Activated CD4-positive, alpha-beta T cell treated with anti-CD3 and anti-CD28 coated beads for 4 hours (primary cell): Measurements from ENCODE around the gene LIPF.
"Not testable (repeated sequence)": the region's sequence is repeated elsewhere in the genome, so short reads cannot be mapped to it uniquely, and the experiment has no call there.

Source experiments
- DNase-seq, 2 donors: peaks; one replicate each; pipeline ENCODE4 v3.0.0-alpha.2; 2020

The LIPF gene, protein sequence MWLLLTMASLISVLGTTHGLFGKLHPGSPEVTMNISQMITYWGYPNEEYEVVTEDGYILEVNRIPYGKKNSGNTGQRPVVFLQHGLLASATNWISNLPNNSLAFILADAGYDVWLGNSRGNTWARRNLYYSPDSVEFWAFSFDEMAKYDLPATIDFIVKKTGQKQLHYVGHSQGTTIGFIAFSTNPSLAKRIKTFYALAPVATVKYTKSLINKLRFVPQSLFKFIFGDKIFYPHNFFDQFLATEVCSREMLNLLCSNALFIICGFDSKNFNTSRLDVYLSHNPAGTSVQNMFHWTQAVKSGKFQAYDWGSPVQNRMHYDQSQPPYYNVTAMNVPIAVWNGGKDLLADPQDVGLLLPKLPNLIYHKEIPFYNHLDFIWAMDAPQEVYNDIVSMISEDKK

DNA sequence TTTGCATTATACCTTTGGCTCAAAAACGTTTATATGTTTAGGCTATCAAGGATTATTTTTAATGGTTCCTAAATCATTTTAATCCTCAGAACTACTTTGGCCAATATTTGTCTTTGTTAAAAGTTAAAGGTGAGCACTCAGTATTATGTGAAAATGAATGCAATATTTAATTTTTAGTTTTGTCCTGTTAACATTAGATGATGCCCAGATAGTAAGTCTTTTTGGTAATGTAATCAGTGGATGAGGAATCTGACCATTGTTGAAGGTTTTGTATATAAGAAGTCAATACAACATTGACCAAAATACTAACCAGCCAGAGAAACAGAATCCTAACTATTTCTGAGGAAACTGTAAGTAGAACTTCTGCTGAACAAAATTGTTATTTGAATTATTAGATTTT, at the start of gene LIPF:
Gene LIPF (plus strand): TSS at position 301 of the 400 bp plus-strand sequence. CDS start 2,856 bp downstream, outside the sequence.
- no peak for DNase-seq

DNA sequence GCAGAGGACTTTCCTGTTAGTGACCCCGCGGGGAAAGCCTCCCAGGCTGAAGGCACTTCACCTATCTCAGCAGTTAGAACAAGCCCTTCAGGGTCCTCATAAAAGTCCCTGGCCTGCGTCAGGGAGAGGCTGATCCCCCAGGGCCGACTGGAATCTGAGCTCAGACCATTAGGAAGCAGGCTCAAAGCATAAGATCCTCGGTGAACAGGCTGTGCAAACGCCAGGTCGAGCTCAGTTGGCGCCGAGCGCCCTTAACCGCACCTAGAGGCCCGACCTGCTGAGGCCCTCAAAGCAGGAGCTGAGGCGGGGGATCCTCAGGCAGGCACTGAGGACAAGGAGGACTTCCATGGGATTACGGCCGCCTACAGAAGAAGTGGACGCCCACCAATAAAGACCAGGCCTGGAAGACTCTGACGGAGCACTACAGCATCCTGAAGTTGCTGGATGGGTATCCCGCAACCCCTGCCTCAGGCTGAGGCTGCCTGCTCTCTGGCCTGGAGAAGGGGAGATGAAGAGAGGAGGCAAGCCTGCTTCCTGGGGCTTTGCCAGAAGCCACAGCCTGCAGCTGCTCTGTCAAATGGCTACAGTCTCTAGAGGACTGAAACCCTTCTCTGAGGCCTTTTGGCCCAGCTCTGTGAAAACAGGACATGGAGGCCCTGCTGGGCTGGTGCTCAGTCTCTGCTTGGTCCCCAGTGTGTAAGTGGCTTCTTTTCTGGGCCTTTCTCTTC, 47.8 kb upstream of the LIPF start:
- no peak for DNase-seq

DNA sequence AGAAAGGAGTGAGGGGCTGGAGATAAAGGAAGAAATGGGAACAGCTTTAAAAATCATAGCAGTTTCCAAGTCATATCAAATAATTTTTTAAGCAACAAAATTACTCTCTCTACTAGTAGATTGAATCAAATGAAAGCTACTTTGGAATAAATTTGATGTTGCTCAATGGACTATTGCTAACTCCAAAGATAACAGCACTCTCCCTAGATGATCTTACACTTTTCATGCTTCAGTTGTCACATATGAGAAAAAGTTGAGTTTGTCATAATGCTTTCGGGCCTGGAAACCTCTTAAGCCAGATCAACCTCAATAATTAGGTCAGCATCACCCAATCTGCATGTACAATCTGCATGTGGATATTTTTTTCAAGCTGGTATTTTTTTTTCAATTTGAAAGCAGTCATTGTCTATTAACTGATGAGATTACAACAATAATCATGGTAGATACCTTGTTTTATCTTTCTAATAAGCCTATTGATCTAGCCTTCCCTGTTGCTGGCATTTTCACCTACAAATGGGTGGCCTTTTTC, 46.4 kb upstream of the LIPF start:
- no peak for DNase-seq

DNA sequence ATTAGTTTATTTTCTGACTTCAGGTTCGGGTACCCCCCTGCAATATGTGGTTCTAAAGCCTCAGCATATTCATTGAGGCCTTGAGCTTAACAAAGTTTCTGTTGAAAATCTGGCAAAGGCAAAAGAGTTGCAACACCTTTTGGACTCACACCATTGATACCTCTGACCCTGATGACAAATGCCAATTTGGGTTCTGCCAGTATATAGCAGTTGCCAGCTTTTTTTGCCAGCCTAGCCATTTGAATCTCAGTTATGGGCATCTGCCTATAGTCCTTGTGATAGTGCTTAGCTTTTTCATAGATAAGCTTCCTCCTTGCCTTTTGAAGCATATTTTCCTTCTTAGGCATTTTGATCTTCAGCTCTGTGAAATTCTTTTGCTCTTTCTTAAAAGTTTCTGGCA, 45.7 kb upstream of the LIPF start:
- no peak for DNase-seq

DNA sequence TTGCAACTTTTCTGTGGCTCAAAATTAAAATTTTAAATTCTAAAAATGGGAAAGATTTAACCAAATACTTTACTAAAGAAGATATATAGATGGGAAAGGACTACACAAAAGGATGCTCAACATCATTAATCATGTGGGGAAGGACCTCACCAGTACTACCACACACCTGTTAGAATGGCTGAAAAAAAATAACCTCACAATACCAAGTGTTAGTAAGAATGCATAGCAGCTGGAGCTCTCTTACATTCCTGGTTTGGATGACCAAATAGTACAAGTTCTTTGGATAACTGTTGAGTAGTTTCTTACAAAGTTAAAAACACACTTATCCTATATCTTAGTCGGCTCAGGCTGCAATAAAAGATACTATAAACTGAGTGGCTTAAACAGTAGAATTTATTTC, 43.8 kb upstream of the LIPF start:
- no peak for DNase-seq

DNA sequence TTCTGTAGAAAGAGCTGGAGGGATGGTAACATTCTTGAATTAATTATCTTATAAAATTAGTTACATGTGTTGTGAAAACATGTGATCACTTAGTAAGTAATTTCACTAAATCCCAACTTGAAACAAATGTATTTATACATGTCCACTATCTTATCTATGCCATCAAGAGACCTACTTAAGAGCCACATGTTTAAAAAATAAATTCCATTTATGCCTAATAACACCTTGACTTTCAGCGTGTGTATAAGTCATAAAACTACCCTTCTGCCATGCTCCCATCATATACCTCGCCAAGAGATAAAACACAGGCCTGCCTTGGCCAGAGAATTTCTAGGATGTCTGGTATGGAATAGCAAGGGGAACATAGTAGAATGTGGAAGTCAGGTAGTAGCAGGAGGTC, 40.4 kb upstream of the LIPF start:
- no peak for DNase-seq

DNA sequence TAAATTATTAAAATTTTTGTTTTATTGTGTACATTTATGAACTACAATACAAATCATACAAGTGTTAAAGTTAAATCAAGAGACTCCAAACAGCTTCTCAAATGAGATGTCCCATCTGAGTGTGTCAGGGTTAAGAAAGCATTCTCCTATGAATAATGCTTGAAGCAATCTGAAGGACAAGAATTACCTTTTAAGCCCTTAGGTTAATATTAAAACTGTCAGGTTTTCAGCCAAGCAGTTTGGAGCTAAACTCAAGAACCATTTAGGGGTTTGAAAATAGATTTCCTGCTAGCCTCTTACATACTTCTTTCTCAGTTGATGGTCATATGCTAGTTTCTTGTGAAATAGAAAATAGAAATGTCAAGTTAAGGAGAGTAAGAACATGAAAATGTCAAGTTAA, 39.4 kb upstream of the LIPF start:
- DNase-seq, result no peak

DNA sequence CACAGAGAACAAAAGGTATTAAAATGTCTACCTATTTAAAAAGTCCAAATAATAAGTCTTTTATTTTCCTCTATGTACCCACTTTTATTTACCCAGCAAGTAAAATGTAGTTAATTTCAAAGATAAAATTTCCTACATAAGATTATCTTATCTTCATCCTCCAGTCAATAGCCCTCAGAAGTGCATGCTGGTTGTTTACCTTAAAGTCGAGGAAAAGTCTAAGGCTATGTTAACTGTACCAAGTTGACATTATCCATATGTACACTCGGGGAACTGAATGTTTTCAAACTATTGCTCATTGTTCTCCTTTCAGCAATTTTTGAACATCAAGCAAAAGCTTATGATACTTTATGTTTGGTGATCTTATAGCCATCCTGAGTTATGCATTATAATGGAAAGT, 24.1 kb upstream of the LIPF start:
- no peak for DNase-seq

DNA sequence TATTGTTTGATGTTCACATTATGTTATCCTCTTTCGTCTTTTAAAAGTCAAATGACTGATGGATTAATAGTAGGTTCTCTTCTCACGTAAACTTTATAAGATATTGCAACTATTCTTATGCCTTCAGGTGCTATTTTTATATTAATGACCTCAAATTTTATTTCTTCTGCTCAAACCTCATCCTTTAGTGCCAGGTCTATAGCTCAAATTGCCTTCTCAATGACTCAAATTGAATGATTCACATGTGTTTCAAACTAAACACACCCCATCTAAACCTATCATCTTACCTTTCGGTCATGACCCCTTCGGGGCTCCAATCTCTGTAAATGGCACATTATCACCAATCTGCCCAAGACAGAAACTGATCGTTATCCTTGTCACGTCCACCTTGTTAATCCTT, 22.0 kb upstream of the LIPF start:
- DNase-seq, result no peak

DNA sequence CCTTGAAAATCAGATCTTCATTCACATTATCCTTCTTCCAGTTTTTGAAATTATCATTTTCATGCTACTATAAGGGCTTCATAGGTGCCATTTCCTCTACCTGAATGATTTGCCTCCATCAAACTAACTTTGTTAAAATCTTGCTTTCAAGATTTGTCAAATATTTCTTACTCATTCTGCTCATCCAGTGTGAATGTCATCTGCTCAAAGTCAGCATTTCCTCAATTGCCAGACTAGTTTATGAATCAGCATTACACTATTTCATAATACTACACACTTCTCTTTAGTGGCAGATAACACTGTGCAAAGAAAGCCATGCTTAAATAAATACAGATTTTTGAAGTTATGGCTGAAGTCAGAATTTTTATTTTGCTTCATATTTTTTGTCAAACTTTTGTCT, 21.3 kb upstream of the LIPF start:
- no peak for DNase-seq

DNA sequence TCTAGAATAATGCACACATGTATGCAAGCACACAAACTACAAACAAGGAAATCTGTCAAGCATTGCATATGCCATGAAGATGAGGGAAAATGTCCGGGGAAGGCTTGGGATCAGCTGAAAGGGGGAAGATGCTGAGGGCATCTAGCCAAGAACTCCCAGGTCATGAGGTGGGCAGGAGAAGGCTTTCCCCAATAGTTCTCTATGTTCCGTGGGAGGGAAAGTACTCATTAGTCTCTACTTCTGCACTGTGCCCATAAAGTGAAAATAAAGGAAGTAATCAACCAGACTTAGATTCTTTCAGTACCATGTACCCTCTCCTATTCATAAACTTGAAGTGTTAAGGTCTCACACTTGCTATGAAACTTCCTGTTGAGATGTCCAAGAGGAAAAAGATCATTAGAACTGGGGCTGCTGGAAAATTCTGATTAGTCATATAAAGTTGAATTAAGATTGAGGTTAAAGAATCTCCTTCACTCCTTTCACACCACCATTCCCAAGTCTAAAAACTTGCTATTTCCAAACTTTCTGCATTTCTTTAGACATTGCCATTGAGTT, 17.1 kb upstream of the LIPF start:
- DNase-seq, result no peak

DNA sequence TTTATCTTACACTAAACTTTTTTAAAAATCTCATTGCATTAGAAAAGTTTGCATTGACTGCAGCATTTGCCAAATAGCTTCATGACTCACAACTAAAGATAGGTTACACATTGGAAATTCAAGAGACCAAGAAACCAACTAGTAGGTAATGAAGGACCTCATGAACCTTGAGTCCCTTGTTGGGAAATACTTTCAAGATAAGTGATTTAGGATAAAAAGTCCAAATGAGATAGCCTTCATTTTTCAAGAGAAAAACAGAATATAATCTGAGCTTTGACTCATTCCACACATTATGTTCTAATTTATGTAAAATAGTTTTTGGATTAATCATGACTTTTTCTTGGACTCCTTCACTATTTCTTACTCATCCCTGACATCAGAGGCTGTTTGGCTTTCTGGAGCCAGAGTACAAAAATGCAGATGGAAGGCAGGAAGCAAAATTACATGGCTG, 13.1 kb upstream of the LIPF start:
- DNase-seq, result no peak

DNA sequence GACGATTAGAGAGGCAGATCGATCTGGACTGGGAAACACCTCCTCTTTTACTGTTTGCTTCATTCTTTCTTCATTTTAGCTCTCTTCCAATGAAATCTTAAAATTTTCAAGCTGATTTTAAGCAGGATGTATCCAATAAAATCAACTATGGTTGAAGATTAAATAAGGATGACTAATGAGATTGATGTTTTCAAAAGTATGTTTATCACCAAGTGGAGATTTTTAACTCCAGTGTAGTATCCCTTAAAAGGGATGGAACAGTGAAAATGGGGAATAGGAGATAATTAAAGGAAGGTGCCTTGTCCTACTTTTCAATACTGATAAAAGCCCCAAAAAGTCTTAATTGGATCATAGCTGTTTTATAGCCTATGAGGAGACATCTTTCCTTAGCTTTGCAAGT, 11.6 kb upstream of the LIPF start:
- no peak for DNase-seq

DNA sequence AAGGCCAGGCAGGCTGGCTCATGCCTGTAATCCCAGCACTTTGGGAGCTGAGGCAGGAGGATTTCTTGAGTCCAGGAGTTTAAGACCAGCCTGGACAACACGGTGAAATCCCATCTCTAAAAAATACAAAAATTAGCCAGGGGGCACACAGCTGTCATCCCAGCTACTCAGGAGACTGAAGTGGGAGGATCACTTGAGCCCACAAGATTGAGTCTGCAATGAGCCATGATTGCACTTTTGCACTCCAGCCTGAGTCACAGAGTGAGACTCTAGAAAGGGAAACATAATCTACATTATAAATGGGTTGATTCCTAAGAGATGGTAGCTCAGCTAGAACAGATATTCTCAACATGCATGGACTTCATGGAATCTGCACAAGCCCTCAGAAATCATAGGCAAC, 6.3 kb upstream of the LIPF start:
- DNase-seq, result no peak

DNA sequence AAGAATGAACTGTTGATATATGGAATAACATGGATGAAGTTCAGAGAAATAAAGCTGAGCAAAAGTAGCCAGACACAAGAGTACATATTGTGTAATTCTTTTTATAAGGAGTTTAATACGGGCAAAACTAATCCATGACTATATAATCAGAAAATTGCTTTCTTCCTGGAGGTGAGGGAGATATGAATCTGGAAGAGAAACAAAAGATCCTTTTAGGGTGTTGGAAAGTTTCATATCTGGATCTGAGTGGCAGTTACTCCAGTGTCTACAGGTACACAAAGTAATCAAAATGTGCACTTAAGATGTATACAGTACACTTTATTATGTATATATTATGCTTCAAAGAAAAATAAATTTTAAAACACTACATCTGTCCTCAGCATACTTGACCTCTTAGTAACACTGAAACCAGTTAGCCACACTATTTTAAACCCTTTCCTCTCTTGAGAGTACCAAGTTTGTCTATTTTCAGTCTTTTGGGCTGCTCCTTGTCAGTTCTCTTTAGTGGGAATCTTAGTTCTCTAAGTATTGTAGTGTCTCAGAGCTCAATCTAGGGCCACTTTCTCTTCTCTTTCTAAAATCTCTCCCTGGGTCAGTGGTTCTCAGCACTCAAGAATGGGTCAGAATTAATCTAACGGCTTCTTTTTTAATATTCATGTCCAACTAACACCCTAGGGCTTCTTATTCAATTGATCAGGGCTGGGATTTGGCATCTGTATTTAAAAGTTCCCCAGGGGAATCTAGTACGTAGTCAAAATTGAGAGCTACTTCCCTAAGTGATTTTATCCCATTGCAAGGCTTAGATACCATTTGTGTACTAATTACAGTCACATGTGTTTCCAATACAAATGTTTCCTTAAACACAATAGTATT, 4.3 kb upstream of the LIPF start:
- no peak for DNase-seq

DNA sequence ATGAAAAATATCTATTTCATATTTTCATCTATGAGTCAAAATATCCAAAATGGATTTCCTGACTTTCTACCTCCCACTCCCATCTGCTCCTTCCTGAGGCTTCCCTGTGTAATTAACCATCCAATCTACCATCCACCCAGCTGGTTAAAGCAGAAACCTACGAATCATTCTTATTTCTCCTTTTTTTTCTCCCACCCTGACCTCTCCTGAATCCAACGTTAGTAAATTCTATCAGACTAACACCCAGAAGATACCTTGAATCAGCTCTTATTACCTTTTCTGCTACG, 3.7 kb upstream of the LIPF start:
- no peak for DNase-seq

DNA sequence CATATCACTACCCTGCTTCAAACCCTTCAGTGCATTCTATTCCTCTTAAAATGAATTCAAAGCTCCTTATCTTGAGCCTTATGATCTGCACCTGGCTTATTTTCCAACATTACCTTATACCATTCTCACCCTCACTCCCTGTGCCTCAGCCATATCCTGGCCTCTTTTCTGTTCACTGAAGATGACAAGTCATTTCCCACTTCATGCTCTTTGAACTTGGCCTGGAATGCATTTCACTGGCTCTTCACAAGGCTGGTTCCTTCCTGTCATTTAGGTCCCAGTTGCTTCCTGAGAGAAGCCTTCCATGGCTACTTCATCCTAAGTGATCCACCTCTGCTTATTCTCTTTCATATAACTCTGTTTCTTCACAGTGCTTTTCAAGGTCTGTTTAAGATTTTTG, 3.2 kb upstream of the LIPF start:
- DNase-seq, result no peak

DNA sequence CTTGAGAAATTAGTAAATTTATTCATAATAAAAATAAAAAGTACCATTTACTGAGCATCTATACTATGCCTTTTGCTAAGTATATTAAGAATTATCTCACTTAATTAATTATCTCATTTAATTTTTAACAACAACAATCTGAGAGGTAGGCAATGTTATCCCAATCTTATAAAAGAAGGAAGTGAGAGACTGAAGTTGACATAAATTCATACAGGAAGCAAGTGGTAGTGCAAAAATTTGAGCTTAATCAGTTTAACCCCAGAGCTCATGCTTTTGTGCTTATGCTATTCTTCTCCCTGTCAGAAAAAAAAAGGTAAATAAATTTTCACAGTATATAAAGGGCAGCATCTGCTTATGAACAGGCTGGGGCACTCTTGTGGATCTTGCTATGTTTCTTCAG, 2.7 kb upstream of the LIPF start:
- no peak for DNase-seq

DNA sequence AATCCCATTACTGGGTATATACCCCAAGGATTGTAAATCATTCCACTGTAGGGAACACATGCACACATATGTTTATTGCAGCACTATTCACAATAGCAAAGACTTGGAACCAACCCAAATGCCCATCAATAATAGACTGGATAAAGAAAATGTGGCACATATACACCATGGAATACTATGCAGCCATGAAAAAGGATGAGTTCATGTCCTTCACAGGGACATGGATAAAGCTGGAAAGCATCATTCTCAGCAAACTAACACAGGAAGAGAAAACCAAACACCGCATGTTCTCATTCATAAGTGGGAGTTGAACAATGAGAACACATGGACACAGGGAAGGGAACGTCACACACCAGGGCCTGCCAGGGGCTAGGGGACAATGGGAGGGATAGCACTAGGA, 1.1 kb upstream of the LIPF start:
- not testable (repeated sequence) for DNase-seq

DNA sequence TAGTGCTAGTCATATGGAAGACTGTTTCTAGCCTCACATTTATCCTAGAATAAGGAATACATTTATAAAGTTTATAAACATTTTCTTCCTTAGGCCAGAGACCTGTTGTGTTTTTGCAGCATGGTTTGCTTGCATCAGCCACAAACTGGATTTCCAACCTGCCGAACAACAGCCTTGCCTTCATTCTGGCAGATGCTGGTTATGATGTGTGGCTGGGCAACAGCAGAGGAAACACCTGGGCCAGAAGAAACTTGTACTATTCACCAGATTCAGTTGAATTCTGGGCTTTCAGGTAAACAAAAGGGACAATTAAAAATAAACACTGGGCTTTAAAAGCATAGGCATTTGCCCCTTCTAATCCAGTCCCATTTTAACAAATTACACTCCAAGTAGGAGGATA, 4.2 kb downstream of the LIPF start:
- DNase-seq, result no peak

DNA sequence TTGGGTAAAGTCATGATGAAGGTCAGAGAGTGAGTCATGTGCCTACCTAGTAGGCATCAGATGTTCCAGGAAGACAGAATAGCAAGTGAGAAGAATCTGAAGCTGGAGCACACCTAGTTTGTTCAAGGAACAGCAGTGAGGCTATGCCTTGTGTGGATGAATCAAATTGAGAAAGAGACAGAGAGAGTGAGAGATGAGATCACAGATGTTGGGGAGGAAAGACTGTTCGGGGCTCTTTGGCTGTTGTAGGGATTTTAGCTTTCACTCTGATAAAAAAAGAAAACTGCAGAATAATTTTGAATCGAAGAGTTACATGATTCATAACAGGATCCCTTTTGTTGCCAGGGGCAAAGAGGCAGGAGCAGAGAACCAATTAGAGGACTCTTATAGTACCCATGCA, 6.3 kb downstream of the LIPF start:
- no peak for DNase-seq

DNA sequence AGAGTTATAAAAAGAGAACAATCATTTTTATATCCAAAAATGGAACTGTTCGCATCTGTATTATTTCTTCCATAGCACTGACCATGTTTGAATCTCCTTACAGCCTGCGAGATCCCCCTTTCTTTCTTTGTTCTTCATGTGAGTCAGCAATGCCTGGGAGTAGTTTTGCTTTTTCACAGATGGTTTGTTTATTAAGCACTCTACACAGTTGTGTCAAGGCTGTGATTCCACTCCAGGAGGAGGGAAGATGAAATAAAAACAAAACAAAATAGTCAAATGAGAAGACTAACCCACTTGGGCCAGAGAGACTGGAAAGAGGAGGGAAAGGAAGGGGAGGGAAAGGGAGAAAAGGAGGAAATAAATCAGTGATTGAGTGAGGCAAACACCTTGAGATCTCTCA, 7.8 kb downstream of the LIPF start:
- DNase-seq, result no peak
